GM18951 (cell line): ENCODE results near the gene ITGA1.

Experiments
- POLR2A ChIP-seq: IDR thresholded peaks from 4 replicates; pipeline ENCODE4 v1.6.1; 2011; ENCODE audit warnings: mild to moderate bottlenecking; ENCODE audit not compliant: insufficient read length, insufficient read depth; ENCODE audit errors: extremely low read depth
- in situ Hi-C: fragments of 300-500 bp; cut with MboI; formaldehyde crosslinking; loops from one replicate; pipeline ENCODE4 v1.12.0; 2022; ENCODE audit warnings: low sequenced_read_pairs, mixed read lengths, inconsistent platforms; ENCODE audit not compliant: unreplicated experiment

Gene ITGA1

GRCh38 chr5:52977264-52977897 lies 189.7 kb downstream of the ITGA1 start:
- in situ Hi-C loops = no loop called here
- no peak for TF ChIP-seq POLR2A

- in situ Hi-C loops = no loop called here
- no peak for TF ChIP-seq POLR2A
These were observed 193.8 kb downstream of the ITGA1 start for GRCh38 chr5:52981507-52981906.

GRCh38 chr5:52983731-52984636 lies 196.3 kb downstream of the ITGA1 start:
- TF ChIP-seq POLR2A = no peak
- in situ Hi-C loops = no loop called here

GRCh38 chr5:52985306-52985705 lies 197.6 kb downstream of the ITGA1 start:
- no peak for TF ChIP-seq POLR2A
- in situ Hi-C loops = no loop called here

- TF ChIP-seq POLR2A = no peak
- in situ Hi-C loops = no loop called here
These were observed 200.1 kb downstream of the ITGA1 start for GRCh38 chr5:52987711-52988331.

- no peak for TF ChIP-seq POLR2A
- in situ Hi-C loops = no loop called here
These were observed 200.8 kb downstream of the ITGA1 start for GRCh38 chr5:52988335-52989024.

GRCh38 chr5:52989025-52989780 lies 201.5 kb downstream of the ITGA1 start, which contains the start of gene ITGA2:
ITGA2 (plus strand) TSS chr5:52989352; CDS start chr5:52989469, 117 bp downstream.
- no peak for TF ChIP-seq POLR2A
- in situ Hi-C loops = no loop called here

GRCh38 chr5:52989781-52990527 lies 202.2 kb downstream of the ITGA1 start:
- no peak for TF ChIP-seq POLR2A
- in situ Hi-C loops = no loop called here

GRCh38 chr5:52990528-52990925 lies 202.8 kb downstream of the ITGA1 start:
- TF ChIP-seq POLR2A = no peak
- in situ Hi-C loops = no loop called here

- in situ Hi-C loops = no loop called here
- TF ChIP-seq POLR2A = no peak
These were observed 205.7 kb downstream of the ITGA1 start for GRCh38 chr5:52993367-52993766.

- TF ChIP-seq POLR2A = no peak
- in situ Hi-C loops = no loop called here
These were observed 206.6 kb downstream of the ITGA1 start for GRCh38 chr5:52994266-52994665.

- in situ Hi-C loops = no loop called here
- no peak for TF ChIP-seq POLR2A
These were observed 207.4 kb downstream of the ITGA1 start for GRCh38 chr5:52995095-52995494.

- no peak for TF ChIP-seq POLR2A
- in situ Hi-C loops = no loop called here
These were observed 208.2 kb downstream of the ITGA1 start for GRCh38 chr5:52995914-52996313.
